K562 (cell line): ENCODE results near the gene RPL9. TPM values are rescaled to one million over a fixed set of nuclear protein-coding genes. Genes with fewer than 3 reads are reported as not detected.

Experiments
- AFF4 ChIP-seq: sonication (generic); formaldehyde crosslinking; IDR thresholded peaks from 2 replicates; pipeline ENCODE4 v1.8.0; 2023; ENCODE audit warnings: mild to moderate bottlenecking, missing genetic modification reagents
- ATF4 ChIP-seq: fragments of 450-650 bp; formaldehyde crosslinking; IDR thresholded peaks from 2 replicates; pipeline ENCODE4 v1.4.0; 2022; ENCODE audit warnings: mild to moderate bottlenecking, moderate library complexity
- ETV5 ChIP-seq: sonication (generic); formaldehyde crosslinking; IDR thresholded peaks from 2 replicates; pipeline ENCODE4 v1.4.0; 2020; ENCODE audit warnings: low read depth, mild to moderate bottlenecking, missing genetic modification reagents
- HCFC1 ChIP-seq: IDR thresholded peaks from 2 replicates; pipeline ENCODE4 v1.6.1; 2012; ENCODE audit warnings: low read depth, low read length, improper control_type of control experiment
- JUN ChIP-seq, 2 experiments: sonication (generic) in 1 of 2; formaldehyde crosslinking in 1 of 2; IDR thresholded peaks; 2 replicates each; pipeline versions ENCODE4 v1.6.1 to v1.8.0; 2012 to 2022; ENCODE audit warnings: borderline replicate concordance in 2 of 2, mild to moderate bottlenecking in 2 of 2, improper control_type of control experiment in 1 of 2, low read depth in 1 of 2, low read length in 1 of 2, missing genetic modification reagents in 1 of 2
- LARP7 ChIP-seq: fragments of 450-650 bp; IDR thresholded peaks from 2 replicates; pipeline ENCODE4 v1.6.1; 2016
- TAF7 ChIP-seq: fragments of 450-650 bp; IDR thresholded peaks from 2 replicates; pipeline ENCODE4 v1.6.1; 2016; ENCODE audit warnings: missing genetic modification characterization, missing compliant biosample characterization
- ZBTB17 ChIP-seq: fragments of 450-650 bp; formaldehyde crosslinking; IDR thresholded peaks from 2 replicates; pipeline ENCODE4 v1.4.0; 2020; ENCODE audit warnings: mild to moderate bottlenecking
- ZFP36 ChIP-seq: fragments of 150-350 bp; IDR thresholded peaks from 2 replicates; pipeline ENCODE4 v1.6.1; 2018; ENCODE audit warnings: low read length, low read depth; ENCODE audit not compliant: partially characterized antibody
- ZNF717 ChIP-seq: fragments of 250-450 bp; sonication (Bioruptor Pico); IDR thresholded peaks from 2 replicates; pipeline ENCODE4 v1.5.0; 2021
- ZNF764 ChIP-seq: fragments of 250-450 bp; sonication (Bioruptor Pico); IDR thresholded peaks from 2 replicates; pipeline ENCODE4 v1.4.0; 2020; ENCODE audit warnings: low read depth, mild to moderate bottlenecking, moderate library complexity
- ZNF778 ChIP-seq: fragments of 450-650 bp; formaldehyde crosslinking; IDR thresholded peaks from 2 replicates; pipeline ENCODE4 v1.4.0; 2020; ENCODE audit warnings: mild to moderate bottlenecking, moderate library complexity
- polyA plus RNA-seq, 8 experiments: library from polyadenylated mRNA; depleted of rRNA in 4 of 8; stranded (reverse) in 5 of 8; unstranded in 3 of 8; fragments of >200 nt; fragmentation: Nextera tagmentation in 2 of 8; fragmentation: Illumina TruSeq in 1 of 8; extraction: Ambion mirVana in 2 of 8; extraction: Trizol in 1 of 8; gene quantifications; 2 replicates each; pipeline versions ENCODE4 v1.2.1 to v1.2.3, GENCODE V29; 2011 to 2014; ENCODE audit warnings: inconsistent platforms in 1 of 8, missing spikeins in 1 of 8
- total RNA-seq, 7 experiments: library from RNA; depleted of rRNA in 6 of 7; stranded (reverse); fragments of >200 nt in 6 of 7; fragmentation: Illumina TruSeq in 2 of 7; extraction: Trizol in 2 of 7; gene quantifications; 2 replicates each; pipeline versions ENCODE4 v1.2.1 to v1.2.3, GENCODE V29; 2011 to 2021; ENCODE audit warnings: low replicate concordance in 1 of 7
- TF ChIP-seq, protein P1 (sequence below), 2 experiments: fragments of 150-350 bp in 1 of 2; IDR thresholded peaks; 2 replicates each; pipeline ENCODE4 v1.6.1; 2012 to 2016; ENCODE audit warnings: low read depth in 2 of 2, low read length in 2 of 2, mild to moderate bottlenecking in 1 of 2, moderate library complexity in 1 of 2
- TF ChIP-seq, protein P2 (sequence below), 3 experiments: fragments of 200-800 bp in 1 of 3; fragments of 250-450 bp in 1 of 3; fragments of 450-650 bp in 1 of 3; sonication (Bioruptor Pico) in 1 of 3; sonication (Bioruptor generic) in 1 of 3; formaldehyde crosslinking in 1 of 3; IDR thresholded peaks; 2 replicates each; pipeline versions ENCODE4 v1.6.1 to v1.8.0; 2016 to 2022; ENCODE audit warnings: mild to moderate bottlenecking in 2 of 3, missing genetic modification characterization in 2 of 3, missing compliant biosample characterization in 1 of 3, moderate library complexity in 1 of 3

The RPL9 gene
- total and polyA plus RNA-seq, 9 of the 15 experiments (the other 6 are each of a cell fraction or from before 2014, with no cell fraction given) = 1,925 to 5,178 (median 3,033) TPM

GRCh38 chr4:39458505-39459300, at the start of gene RPL9, which contains the start of gene LIAS (continued):
- TF ChIP-seq ATF4 (peak; percentile 82), HCFC1 (peak; percentile 87), LARP7 (peak; percentile 75; the same call in 1 of the 2 replicates), TAF7 (tag) (peak; percentile 99), ZNF764 (CRISPR knock-in tag) (no peak), ZNF778 (CRISPR knock-in tag) (no peak), ZFP36 (no peak), ZBTB17 (CRISPR knock-in tag) (peak; percentile 50; the same call in 1 of the 2 replicates), ZNF717 (CRISPR knock-in tag) (no peak), AFF4 (peak; percentile 64; the same call in 1 of the 2 replicates), JUN (IDR thresholded peaks at IDR 0.05; ENCODE audit: borderline replicate concordance, low read depth, low read length) (peak; percentile 92), JUN (CRISPR knock-in tag; IDR thresholded peaks at IDR 0.05; ENCODE audit: borderline replicate concordance) (no peak), ETV5 (CRISPR knock-in tag) (peak; percentile 46; the same call in 1 of the 2 replicates)
- TF ChIP-seq, protein P1, sequence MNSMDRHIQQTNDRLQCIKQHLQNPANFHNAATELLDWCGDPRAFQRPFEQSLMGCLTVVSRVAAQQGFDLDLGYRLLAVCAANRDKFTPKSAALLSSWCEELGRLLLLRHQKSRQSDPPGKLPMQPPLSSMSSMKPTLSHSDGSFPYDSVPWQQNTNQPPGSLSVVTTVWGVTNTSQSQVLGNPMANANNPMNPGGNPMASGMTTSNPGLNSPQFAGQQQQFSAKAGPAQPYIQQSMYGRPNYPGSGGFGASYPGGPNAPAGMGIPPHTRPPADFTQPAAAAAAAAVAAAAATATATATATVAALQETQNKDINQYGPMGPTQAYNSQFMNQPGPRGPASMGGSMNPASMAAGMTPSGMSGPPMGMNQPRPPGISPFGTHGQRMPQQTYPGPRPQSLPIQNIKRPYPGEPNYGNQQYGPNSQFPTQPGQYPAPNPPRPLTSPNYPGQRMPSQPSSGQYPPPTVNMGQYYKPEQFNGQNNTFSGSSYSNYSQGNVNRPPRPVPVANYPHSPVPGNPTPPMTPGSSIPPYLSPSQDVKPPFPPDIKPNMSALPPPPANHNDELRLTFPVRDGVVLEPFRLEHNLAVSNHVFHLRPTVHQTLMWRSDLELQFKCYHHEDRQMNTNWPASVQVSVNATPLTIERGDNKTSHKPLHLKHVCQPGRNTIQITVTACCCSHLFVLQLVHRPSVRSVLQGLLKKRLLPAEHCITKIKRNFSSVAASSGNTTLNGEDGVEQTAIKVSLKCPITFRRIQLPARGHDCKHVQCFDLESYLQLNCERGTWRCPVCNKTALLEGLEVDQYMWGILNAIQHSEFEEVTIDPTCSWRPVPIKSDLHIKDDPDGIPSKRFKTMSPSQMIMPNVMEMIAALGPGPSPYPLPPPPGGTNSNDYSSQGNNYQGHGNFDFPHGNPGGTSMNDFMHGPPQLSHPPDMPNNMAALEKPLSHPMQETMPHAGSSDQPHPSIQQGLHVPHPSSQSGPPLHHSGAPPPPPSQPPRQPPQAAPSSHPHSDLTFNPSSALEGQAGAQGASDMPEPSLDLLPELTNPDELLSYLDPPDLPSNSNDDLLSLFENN (IDR thresholded peaks at IDR 0.05; ENCODE audit: low read depth in 2 of 2, low read length in 2 of 2) = peak in 1 of 2 experiments; percentile 39; a peak in 1 of 4 replicates
- TF ChIP-seq, protein P2, sequence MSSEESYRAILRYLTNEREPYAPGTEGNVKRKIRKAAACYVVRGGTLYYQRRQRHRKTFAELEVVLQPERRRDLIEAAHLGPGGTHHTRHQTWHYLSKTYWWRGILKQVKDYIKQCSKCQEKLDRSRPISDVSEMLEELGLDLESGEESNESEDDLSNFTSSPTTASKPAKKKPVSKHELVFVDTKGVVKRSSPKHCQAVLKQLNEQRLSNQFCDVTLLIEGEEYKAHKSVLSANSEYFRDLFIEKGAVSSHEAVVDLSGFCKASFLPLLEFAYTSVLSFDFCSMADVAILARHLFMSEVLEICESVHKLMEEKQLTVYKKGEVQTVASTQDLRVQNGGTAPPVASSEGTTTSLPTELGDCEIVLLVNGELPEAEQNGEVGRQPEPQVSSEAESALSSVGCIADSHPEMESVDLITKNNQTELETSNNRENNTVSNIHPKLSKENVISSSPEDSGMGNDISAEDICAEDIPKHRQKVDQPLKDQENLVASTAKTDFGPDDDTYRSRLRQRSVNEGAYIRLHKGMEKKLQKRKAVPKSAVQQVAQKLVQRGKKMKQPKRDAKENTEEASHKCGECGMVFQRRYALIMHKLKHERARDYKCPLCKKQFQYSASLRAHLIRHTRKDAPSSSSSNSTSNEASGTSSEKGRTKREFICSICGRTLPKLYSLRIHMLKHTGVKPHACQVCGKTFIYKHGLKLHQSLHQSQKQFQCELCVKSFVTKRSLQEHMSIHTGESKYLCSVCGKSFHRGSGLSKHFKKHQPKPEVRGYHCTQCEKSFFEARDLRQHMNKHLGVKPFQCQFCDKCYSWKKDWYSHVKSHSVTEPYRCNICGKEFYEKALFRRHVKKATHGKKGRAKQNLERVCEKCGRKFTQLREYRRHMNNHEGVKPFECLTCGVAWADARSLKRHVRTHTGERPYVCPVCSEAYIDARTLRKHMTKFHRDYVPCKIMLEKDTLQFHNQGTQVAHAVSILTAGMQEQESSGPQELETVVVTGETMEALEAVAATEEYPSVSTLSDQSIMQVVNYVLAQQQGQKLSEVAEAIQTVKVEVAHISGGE (CRISPR knock-in tag; IDR thresholded peaks at IDR 0.05) = no peak
